ENCODE measurements around the gene INSYN1. TPM values are rescaled to one million over a fixed set of nuclear protein-coding genes. Genes with fewer than 3 reads are reported as not detected.

The INSYN1 gene
- polyA plus RNA-seq, 1 donor from 2014 or later: 21.3 TPM

DNA sequence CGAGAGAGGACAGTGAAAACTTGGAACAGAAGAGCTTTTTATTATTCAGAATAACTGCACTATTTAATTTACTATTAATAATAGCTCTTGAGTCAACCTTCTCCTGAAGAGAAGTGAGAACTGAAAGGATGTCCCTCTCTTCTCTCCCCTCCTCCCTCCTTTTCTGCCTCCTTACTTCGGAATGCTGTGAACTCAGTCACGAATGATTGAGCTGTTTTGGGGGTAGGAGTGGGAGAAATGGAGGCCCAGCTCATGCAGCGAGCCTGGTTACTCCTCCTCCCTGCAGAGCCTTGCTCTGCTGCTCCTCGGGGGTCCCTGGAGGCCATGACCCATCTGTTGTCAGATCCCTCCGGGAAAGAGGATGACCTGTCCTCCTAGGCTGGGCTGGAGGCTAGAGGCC, 20.3 kb upstream of the INSYN1 start:
- H3K4me2 ChIP-seq (ENCODE audit: low read length): no peak overlapping the region
- no peaks in the 10 kb centered on the region for H4K20me1 ChIP-seq (ENCODE audit: insufficient read depth)
- H3K9me2 ChIP-seq (ENCODE audit: insufficient read depth, low read length): no peaks in the 10 kb centered on the region
- H3K79me2 ChIP-seq (replicated peaks; ENCODE audit: insufficient read depth, low read length): no peaks in the 10 kb centered on the region
- no peaks in the 10 kb centered on the region for H3K9me3 ChIP-seq (ENCODE audit: low read length)
- H3K27ac ChIP-seq (ENCODE audit: low read length): no peak overlapping the region
- no peaks in the 10 kb centered on the region for H3K27me3 ChIP-seq (ENCODE audit: insufficient read depth, low read depth, low read length)
- TF ChIP-seq POLR2AphosphoS5 (IDR thresholded peaks at IDR 0.05): no peak
- no peak for TF ChIP-seq RAD21 (conservative IDR thresholded peaks at IDR 0.05)
- no peak for TF ChIP-seq TAF1 (IDR thresholded peaks at IDR 0.05; ENCODE audit: low read depth)
- no peak overlapping the region for H3K4me3 ChIP-seq (ENCODE audit: low read length)
- H2AFZ ChIP-seq (ENCODE audit: low read depth, low read length): no peak overlapping the region
- no peaks in the 10 kb centered on the region for H3F3A ChIP-seq (ENCODE audit: insufficient read depth, low read length, poor library complexity, severe bottlenecking)
- H3K36me3 ChIP-seq (ENCODE audit: insufficient read depth, low read length): no peaks in the 10 kb centered on the region
- no peak overlapping the region for H3K9ac ChIP-seq (ENCODE audit: low read length)

DNA sequence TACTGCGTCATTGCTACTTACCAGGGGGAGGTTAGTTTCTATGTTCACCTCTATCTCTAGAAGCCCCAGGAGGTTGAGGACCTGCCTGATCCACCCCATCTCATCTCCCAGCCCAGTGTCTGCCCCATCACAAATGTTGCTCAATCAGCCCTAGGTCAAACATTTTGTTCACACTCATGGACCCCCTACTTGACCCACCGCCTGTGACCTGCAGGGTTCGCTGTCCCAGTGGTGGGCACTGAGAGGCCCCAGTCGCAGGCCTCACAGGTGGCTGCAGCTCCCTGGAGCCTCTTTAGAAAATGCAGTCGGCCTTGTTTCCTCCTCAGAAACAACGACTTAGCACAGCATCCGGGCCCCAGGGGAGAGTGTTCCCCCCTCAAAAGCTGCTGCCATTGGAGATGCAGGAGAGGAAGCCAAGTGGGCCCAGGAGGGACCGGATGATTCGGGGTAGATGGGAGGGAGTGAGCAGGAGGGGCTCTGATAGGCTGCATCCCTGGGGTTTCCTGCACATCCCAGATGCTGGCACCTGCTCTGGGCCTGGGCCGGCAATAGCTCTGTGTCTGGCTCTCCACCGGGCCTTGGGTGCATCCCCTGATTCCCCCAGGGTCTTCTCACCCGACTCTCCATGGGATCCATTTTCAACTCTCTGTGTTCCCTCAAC, 18.4 kb upstream of the INSYN1 start:
- no peaks in the 10 kb centered on the region for H3K36me3 ChIP-seq (ENCODE audit: insufficient read depth, low read length)
- H2AFZ ChIP-seq (ENCODE audit: low read depth, low read length): no peak overlapping the region
- no peak overlapping the region for H3K4me2 ChIP-seq (ENCODE audit: low read length)
- no peaks in the 10 kb centered on the region for H3K9me2 ChIP-seq (ENCODE audit: insufficient read depth, low read length)
- H3K9me3 ChIP-seq (ENCODE audit: low read length): no peaks in the 10 kb centered on the region
- H3F3A ChIP-seq (ENCODE audit: insufficient read depth, low read length, poor library complexity, severe bottlenecking): no peaks in the 10 kb centered on the region
- H3K9ac ChIP-seq (ENCODE audit: low read length): no peak overlapping the region
- no peaks in the 10 kb centered on the region for H3K79me2 ChIP-seq (replicated peaks; ENCODE audit: insufficient read depth, low read length)
- no peaks in the 10 kb centered on the region for H4K20me1 ChIP-seq (ENCODE audit: insufficient read depth)
- H3K27me3 ChIP-seq (ENCODE audit: insufficient read depth, low read depth, low read length): no peaks in the 10 kb centered on the region
- H3K27ac ChIP-seq (ENCODE audit: low read length): no peak overlapping the region
- no peak overlapping the region for H3K4me3 ChIP-seq (ENCODE audit: low read length)
- TF ChIP-seq RAD21 (conservative IDR thresholded peaks at IDR 0.05): no peak
- TF ChIP-seq, protein P1, sequence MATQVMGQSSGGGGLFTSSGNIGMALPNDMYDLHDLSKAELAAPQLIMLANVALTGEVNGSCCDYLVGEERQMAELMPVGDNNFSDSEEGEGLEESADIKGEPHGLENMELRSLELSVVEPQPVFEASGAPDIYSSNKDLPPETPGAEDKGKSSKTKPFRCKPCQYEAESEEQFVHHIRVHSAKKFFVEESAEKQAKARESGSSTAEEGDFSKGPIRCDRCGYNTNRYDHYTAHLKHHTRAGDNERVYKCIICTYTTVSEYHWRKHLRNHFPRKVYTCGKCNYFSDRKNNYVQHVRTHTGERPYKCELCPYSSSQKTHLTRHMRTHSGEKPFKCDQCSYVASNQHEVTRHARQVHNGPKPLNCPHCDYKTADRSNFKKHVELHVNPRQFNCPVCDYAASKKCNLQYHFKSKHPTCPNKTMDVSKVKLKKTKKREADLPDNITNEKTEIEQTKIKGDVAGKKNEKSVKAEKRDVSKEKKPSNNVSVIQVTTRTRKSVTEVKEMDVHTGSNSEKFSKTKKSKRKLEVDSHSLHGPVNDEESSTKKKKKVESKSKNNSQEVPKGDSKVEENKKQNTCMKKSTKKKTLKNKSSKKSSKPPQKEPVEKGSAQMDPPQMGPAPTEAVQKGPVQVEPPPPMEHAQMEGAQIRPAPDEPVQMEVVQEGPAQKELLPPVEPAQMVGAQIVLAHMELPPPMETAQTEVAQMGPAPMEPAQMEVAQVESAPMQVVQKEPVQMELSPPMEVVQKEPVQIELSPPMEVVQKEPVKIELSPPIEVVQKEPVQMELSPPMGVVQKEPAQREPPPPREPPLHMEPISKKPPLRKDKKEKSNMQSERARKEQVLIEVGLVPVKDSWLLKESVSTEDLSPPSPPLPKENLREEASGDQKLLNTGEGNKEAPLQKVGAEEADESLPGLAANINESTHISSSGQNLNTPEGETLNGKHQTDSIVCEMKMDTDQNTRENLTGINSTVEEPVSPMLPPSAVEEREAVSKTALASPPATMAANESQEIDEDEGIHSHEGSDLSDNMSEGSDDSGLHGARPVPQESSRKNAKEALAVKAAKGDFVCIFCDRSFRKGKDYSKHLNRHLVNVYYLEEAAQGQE (IDR thresholded peaks at IDR 0.05; ENCODE audit: borderline replicate concordance): no peak

DNA sequence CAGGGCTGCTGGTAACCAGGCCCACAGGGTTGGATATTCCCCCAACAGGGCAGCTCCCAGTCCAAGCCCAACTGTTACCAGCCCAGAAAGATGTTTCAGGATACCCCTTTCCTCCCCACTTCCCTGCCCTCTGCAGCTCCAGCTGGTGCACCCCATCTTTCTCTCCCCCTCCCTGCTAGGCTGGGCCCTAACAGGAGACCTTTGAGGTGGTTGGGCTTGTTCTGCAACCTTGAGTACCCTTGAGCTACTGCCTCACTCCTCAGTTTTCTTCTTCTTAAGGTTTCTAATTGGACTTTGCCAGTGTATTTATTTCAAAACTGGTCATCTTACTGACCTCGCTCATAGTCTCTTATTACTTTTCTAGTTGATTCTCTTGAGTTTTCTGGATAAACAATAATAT, 16.9 kb upstream of the INSYN1 start:
- TF ChIP-seq, protein P2, sequence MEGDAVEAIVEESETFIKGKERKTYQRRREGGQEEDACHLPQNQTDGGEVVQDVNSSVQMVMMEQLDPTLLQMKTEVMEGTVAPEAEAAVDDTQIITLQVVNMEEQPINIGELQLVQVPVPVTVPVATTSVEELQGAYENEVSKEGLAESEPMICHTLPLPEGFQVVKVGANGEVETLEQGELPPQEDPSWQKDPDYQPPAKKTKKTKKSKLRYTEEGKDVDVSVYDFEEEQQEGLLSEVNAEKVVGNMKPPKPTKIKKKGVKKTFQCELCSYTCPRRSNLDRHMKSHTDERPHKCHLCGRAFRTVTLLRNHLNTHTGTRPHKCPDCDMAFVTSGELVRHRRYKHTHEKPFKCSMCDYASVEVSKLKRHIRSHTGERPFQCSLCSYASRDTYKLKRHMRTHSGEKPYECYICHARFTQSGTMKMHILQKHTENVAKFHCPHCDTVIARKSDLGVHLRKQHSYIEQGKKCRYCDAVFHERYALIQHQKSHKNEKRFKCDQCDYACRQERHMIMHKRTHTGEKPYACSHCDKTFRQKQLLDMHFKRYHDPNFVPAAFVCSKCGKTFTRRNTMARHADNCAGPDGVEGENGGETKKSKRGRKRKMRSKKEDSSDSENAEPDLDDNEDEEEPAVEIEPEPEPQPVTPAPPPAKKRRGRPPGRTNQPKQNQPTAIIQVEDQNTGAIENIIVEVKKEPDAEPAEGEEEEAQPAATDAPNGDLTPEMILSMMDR (IDR thresholded peaks at IDR 0.05; ENCODE audit: poor library complexity, severe bottlenecking): no peak
- TF ChIP-seq RAD21 (conservative IDR thresholded peaks at IDR 0.05) (no peak), EP300 (conservative IDR thresholded peaks at IDR 0.05; ENCODE audit: poor library complexity, severe bottlenecking) (no peak), POLR2AphosphoS5 (IDR thresholded peaks at IDR 0.05) (no peak)
- no peaks in the 10 kb centered on the region for H3K9me3 ChIP-seq (ENCODE audit: low read length)

More for the DNA sequence above, 16.9 kb upstream of the INSYN1 start:
- Histone ChIP-seq H3F3A (ENCODE audit: insufficient read depth, low read length, poor library complexity, severe bottlenecking) (no peaks in the 10 kb centered on the region), H3K9ac (ENCODE audit: low read length) (no peak overlapping the region), H3K4me3 (ENCODE audit: low read length) (no peak overlapping the region), H3K36me3 (ENCODE audit: insufficient read depth, low read length) (no peaks in the 10 kb centered on the region), H4K20me1 (ENCODE audit: insufficient read depth) (no peaks in the 10 kb centered on the region), H3K9me2 (ENCODE audit: insufficient read depth, low read length) (no peaks in the 10 kb centered on the region), H3K27me3 (ENCODE audit: insufficient read depth, low read depth, low read length) (no peaks in the 10 kb centered on the region), H3K4me2 (ENCODE audit: low read length) (no peak overlapping the region), H3K27ac (ENCODE audit: low read length) (no peak overlapping the region), H2AFZ (ENCODE audit: low read depth, low read length) (no peak overlapping the region), H3K79me2 (replicated peaks; ENCODE audit: insufficient read depth, low read length) (no peaks in the 10 kb centered on the region)

Data from neural cell (in vitro differentiated cells).